Mammary epithelial cell (primary cell): ENCODE data around the gene MSANTD2.

ENCODE experiments used
- CTCF ChIP-seq, 2 donors: IDR thresholded peaks in 1 of 2; conservative IDR thresholded peaks in 1 of 2; 2 replicates each; pipeline ENCODE4 v1.5.1; 2011 to 2012; ENCODE audit warnings: inconsistent platforms in 2 of 2, low read length in 2 of 2, mild to moderate bottlenecking in 2 of 2, control low read depth in 1 of 2, low read depth in 1 of 2; ENCODE audit not compliant: insufficient read depth in 1 of 2; ENCODE audit errors: extremely low read depth in 1 of 2
- EZH2 ChIP-seq: IDR thresholded peaks from 2 replicates; pipeline ENCODE4 v1.6.1; 2012; ENCODE audit warnings: low read length, inconsistent platforms, borderline replicate concordance

- TF ChIP-seq CTCF (conservative IDR thresholded peaks at IDR 0.05 in 1 of 2, IDR thresholded peaks at IDR 0.05 in 1 of 2; ENCODE audit: extremely low read depth in 1 of 2, insufficient read depth in 1 of 2, low read depth in 1 of 2, low read length in 2 of 2) (no peak), EZH2 (no peak)
Measured at GRCh38 chr11:124801636-124802312, 1.6 kb upstream of the MSANTD2 start.
